NCI-H1092 (cell line): ENCODE results near the gene GOLT1A.
"Not testable (repeated sequence)": the region's sequence is repeated elsewhere in the genome, so short reads cannot be mapped to it uniquely, and the experiment has no call there.

Source experiments
- DNase-seq: peaks from one replicate; lab custom pipeline; 2025; lab: John Stamatoyannopoulos, UW

The GOLT1A gene

GRCh38 chr1:204248954-204249353 is 35.2 kb upstream of the GOLT1A start:
- no peak for DNase-seq

DNA sequence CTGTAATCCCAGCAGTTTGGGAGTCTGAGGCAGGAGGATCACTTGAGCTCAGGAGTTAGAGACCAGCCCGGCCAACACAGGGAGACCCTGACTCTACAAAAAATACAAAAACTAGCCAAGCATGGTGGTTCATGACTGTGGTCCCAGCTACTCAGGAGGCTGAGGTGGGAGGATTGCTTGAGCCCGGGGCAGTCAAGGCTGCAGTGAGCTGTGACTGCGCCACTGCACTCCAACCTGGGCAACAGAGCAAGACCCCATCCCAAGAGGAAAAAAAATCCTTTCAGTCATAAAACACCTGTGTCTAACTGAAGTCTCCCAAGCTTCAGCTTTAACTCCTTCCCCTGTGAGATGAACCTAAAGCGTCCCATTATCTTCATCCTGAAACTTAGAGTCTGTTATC is 33.1 kb upstream of the GOLT1A start:
- DNase-seq = no peak

DNA sequence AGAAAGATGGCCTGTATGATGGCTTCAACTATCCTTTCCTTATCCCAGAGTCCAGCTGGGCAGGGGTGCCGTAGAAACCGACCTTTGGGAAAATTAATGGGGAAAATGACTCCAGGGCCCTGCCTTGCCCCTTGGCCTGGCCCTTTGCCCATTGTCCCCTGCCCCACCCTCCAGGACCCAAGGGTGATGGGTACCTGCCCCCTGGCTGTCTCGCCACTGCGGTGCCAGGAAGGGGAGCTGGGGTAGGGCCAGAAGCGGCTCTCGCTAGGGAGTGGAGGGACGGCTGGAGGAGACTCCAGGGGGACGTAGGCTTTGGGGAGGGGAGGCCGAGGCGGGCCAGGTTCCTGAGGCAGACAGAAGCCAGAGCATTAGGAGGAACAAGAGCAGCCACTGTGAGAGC is 29.1 kb upstream of the GOLT1A start:
- no peak for DNase-seq

DNA sequence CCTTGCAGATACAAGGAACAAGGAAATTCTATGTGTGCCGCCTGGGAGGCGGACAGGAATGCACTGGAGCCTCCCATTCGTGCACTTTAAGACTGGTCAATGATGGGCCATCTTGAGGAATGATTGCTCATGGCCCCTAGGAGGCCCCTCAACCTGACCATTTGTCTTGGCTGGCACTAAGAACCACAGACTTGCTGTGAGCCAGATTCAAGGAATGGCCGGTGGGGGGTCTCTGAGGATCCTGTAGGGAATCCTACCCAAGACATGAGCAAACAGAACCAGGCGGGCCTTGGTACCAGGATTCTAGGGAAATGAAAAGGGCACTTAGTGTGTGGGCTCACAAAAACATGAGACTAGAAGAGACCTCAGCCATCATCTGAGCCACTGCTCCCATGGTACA is 28.1 kb upstream of the GOLT1A start:
- DNase-seq = no peak

- DNase-seq = no peak
These were observed 27.3 kb upstream of the GOLT1A start for GRCh38 chr1:204241050-204241449.

DNA sequence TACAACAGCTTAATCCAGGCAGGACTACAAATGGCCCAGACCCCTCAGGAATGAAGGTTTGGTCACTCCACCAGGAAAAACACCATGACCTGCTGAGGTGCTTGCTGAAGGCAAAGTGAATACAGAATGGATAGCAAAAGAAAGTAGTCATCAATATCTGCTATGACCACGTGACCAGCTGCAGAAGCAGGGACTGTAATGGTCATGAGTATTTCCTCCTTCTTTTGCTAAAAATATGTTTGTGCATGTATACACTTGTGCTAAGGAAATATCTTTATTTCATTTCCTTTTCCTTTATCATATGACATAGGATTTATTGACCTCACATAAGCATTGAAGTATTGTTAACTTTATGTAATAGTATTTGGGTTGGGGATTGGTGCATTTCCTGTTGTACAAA is 26.4 kb upstream of the GOLT1A start:
- no peak for DNase-seq

GRCh38 chr1:204239401-204239800 is 25.6 kb upstream of the GOLT1A start:
- not testable (repeated sequence) for DNase-seq

- DNase-seq = not testable (repeated sequence)
These were observed 24.7 kb upstream of the GOLT1A start for GRCh38 chr1:204238520-204238919.

DNA sequence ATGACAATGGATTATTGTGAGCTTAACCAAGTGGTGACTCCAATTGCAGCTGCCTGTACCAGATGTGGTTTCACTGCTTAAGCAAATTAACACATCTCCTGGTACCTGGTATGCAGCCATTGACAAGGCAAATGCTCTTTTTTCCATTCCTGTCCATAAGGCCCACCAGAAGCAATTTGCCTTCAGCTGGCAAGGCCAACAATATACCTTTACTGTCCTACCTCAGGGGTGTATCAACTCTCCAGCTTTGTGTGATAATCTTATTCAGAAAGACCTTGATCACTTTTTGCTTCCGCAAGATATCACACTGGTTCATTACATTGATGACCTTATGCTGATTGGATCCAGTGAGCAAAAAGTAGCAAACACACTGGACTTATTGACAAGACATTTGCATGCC is 23.7 kb upstream of the GOLT1A start:
- DNase-seq = not testable (repeated sequence)

DNA sequence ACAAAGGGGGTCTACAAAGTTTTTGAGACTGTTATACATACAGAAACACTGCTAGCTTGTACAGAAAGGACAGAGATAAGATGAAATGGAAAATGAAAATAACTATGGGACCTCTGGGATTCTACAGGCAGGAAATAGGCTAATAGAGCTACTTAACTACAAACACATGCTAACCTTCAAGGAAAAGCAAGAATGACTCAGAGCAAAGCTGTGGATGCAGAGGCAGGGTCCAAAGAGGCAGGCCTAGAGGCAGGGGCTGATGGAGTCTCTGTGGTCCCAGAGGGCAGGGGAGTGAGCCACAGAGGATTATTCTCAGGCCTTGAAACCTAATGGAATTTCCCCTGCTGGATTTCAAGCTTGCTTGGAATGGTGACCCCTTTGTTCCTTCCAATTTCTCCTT is 18.7 kb upstream of the GOLT1A start:
- DNase-seq = no peak

DNA sequence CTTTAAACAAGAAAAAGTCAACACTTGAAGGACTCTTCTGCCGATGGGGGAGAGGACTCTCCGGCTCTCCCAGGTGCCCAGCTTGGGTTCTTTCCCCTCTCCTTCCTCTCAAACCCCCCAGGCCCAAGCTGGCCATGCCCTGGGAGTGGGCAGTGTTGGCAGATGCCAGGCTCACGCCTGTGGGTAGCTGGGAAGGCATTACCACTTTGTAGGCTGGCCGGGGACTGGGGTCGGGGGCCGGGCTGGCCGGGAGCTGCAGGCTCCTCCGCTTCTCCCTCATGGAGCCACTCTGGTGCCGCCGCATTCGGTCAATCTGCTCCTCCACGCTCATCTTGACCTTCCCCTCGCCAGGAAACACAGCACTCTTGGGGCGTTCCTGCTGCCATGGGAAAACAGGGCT is 16.4 kb upstream of the GOLT1A start:
- no peak for DNase-seq

DNA sequence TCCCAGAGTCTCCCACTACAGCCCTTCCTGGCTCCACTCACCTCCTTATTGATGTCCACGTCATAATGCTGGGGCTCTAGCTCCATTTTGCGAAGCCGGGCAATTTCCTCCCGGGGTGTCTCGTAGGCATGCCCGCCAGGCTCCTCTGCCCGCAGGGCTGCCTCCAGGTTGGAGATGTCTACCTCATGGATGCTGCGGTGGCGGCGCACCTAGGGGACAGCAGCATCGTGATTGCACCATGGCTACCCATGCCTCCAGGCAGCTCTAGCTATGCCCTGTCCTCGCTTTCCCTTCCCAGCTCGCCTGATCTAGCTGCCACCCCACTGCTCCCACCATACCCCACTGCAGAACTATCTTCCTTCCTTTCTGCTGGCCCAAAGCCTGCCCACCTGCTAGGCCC is 15.1 kb upstream of the GOLT1A start:
- DNase-seq = no peak

- DNase-seq = no peak
These were observed 14.4 kb upstream of the GOLT1A start for GRCh38 chr1:204227996-204228785.

GRCh38 chr1:204227351-204227750 is 13.6 kb upstream of the GOLT1A start:
- no peak for DNase-seq

GRCh38 chr1:204225841-204226735 is 12.3 kb upstream of the GOLT1A start:
- no peak for DNase-seq

DNA sequence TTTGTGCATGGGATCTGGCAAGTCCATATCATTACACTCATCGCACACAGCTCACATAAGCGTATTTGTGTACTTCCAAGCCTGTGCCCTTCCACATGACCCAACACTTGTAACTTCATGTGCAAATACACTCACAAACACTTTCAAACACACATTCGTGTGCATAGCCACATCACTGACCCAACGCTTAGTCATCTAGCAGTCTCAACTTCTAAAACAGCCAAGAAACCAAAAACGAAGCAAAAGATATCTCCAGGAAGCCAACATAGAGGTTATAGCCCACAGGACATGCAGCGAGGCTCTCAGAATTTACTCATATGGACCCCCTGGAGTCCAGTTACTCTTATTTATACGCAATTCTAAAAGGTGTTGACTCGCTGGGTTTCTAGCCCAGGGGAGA is 10.9 kb upstream of the GOLT1A start:
- no peak for DNase-seq

DNA sequence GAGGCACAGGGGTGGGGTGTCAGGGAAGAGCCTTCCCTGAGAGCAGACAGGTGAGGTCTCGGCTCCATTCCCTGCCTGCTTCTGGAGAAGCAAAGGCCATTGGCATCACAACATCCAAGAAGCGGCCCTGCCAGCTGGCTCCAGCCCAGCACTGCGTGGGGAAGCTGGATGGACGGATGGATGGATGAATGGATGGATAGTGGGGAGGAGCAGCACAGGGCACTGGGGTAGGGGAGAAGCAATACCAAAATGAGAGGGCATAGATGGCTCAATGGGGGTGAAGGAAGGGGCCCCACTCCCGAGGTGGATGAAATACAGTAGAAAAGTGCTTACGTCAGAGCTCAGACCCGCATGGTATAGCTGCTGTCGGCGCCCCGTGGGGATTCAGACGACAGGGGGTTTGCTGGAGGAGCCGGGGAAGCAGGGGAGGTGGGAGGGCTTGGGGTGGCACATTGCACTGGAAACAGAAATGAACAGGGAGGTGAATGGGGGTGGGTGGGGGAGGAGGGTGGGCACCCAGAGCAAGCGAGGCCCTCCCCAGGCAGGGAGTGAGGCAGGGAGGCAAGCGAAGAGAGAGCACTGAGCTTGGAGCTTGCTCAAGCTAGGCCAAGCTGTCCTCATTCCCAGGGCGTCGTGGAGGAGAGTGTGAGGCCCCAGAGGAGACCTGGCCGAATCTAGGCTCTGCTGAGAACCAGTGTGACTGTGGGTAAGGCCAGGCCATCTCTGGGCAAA is 9.5 kb upstream of the GOLT1A start:
- no peak for DNase-seq

DNA sequence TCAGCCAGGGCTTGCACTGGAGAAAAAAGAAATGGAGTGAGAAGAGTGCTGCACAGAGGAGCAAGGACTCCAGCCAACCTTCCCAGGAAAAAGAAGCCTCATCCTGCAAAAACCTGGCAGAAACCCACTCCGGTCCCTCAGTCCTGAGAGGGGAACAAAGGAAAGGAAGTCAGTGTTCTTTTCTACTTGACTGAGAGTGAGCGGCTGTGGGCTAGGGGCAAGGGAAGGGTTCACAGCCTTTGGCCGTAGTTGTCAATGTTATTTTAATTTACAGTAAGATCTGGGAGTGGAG is 8.9 kb upstream of the GOLT1A start:
- DNase-seq = no peak

- DNase-seq = no peak
These were observed 8.4 kb upstream of the GOLT1A start for GRCh38 chr1:204222006-204222763.

DNA sequence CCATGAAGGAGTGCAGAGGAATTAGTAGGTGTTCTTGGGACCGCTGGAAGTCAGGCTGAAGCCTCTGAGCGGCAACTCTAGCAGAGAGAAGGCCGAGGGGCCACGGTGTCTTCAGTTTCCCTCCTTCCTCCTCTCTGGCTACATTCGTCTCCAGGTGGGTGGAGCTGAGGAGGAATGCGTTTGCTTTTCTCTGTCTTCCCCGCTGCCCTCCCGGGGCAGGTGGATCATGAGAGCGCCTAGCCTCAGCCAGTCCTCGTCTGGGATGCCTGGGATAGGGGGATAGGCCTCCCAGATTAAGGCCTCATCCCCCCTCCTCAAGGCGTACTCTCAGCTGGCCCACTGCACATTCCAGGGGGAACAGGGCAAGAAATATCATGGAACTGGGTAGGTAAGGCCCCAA is 7.5 kb upstream of the GOLT1A start:
- DNase-seq = no peak

- no peak for DNase-seq
These were observed 6.3 kb upstream of the GOLT1A start for GRCh38 chr1:204219971-204220616.

DNA sequence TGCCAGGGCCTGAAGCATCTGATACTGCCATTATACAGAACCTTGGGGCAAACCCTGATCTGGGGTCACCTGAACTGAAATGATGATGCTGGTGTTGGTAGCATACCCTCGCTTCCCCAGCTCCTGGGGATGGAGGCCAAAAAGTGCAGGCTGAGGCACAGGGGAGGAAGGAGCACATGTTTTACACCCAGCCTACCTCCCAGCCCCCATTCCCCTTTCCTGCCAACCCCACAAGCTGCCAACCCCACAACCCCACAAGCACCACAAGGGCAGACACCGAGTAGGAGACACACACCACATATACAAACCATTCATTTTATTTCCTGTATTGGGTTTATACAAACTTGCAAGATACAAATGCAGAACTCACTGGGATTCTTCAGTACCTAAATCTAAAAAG is 4.8 kb upstream of the GOLT1A start:
- DNase-seq = no peak
